Measurements from ENCODE around the gene SCGB1C2. TPM values are rescaled to one million over a fixed set of nuclear protein-coding genes. Genes with fewer than 3 reads are reported as not detected.

The SCGB1C2 gene
- total and polyA plus RNA-seq, 9 donors = not detected

DNA sequence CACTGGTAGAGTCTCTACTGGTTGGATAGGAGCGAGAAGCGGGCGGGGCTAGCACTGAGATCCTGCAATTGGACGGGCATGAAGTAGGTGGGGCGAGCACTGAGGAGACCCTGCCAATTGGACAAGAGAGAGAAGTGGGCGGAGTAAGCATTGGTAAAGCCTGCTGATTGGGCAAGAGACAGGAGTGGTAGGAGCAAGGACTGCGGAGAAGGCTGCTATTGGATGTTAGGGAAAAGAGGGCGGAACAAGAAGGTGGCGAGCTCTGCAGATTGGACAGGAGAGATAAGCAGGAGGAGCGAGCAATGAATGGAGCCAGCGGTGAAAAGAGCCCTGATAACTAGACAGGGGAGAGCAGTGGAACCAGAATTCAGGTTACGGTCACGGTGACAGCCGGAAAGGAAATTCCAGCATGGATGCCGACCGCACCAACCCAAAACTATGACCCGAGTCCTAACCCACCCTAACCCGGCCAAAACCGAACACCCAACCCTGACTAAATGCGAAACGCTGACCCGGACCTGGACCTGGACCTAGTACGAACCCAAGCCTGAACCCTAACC lies 4.8 kb downstream of the SCGB1C2 start:
- intact Hi-C loops (cut with DNase I) = loop anchor here in 2 of 4 donors (5.0 kb wide), 2 partner anchors 555 to 605 kb away; no protein-coding TSS in a partner anchor
- peak; percentile 9 to 45 (median 21) for DNase-seq
- H3K4me3 ChIP-seq = no peak overlapping the region
- no peaks in the 10 kb centered on the region for H3K9me3 ChIP-seq
- no peak overlapping the region for H3K27ac ChIP-seq
- H3K4me1 ChIP-seq (ENCODE audit: insufficient read depth) = peaks cover 2% of the 10 kb centered on the region
- TF ChIP-seq EP300 (IDR thresholded peaks at IDR 0.05) = no peak
- TF ChIP-seq, protein P1, sequence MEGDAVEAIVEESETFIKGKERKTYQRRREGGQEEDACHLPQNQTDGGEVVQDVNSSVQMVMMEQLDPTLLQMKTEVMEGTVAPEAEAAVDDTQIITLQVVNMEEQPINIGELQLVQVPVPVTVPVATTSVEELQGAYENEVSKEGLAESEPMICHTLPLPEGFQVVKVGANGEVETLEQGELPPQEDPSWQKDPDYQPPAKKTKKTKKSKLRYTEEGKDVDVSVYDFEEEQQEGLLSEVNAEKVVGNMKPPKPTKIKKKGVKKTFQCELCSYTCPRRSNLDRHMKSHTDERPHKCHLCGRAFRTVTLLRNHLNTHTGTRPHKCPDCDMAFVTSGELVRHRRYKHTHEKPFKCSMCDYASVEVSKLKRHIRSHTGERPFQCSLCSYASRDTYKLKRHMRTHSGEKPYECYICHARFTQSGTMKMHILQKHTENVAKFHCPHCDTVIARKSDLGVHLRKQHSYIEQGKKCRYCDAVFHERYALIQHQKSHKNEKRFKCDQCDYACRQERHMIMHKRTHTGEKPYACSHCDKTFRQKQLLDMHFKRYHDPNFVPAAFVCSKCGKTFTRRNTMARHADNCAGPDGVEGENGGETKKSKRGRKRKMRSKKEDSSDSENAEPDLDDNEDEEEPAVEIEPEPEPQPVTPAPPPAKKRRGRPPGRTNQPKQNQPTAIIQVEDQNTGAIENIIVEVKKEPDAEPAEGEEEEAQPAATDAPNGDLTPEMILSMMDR (IDR thresholded peaks at IDR 0.05) = no peak
- no peak for TF ChIP-seq POLR2A (IDR thresholded peaks at IDR 0.05)
- 88 to 90% (median 89%) methylated on average over 23 of the region's 23 CpGs for WGBS, 3 donors
- no peaks in the 10 kb centered on the region for H3K36me3 ChIP-seq
- H3K27me3 ChIP-seq = no peaks in the 10 kb centered on the region

DNA sequence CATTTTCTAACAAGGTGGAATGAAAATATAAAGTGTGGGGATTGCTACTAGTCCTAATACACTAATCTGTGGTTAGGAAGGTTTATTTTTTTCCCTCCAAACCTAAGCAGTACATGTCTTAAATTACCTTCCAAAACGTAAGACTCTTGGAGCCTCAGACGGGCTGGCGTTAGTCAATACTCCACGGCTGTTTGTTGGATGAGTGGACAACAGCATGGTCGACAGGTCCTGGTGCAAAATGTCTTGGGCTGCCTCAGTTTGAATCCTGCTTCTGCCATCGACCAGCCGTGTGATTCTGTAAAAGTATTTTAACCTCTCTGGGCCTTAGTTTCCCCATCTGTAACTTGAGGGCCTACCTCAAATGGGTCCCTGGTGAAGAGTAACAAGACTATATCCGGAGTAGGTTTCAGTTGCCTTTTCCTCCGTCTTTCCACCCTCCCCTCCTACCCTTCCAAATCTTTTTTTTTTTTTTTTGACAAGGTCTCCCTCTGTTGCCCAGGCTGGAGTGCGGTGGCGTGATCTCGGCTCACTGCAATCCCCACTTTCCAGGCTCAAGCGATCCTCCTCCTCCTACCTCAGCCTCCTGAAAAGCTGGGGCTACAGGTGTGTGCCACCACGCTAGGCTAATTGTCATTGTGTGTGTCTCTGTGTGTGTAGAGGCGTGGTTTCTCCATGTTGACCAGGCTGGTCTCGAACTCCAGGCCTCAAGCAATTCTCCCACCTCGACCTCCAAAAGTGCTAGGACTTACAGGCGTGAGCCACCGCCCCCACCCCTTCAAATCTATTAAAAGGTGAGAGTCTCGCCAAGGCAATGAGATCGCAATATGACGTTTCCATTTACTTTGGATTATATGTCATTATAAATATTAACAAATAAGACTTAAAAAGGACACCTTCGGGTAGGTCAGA lies 5.8 kb downstream of the SCGB1C2 start:
- H3K36me3 ChIP-seq = no peaks in the 10 kb centered on the region
- no peak overlapping the region for H3K4me3 ChIP-seq
- intact Hi-C loops (cut with DNase I) = loop anchor here in 2 of 4 donors (5.0 kb wide), 2 partner anchors 554 to 604 kb away; no protein-coding TSS in a partner anchor
- H3K27me3 ChIP-seq = no peaks in the 10 kb centered on the region
- TF ChIP-seq EP300 (IDR thresholded peaks at IDR 0.05) (no peak), POLR2A (IDR thresholded peaks at IDR 0.05) (no peak)
- TF ChIP-seq, protein P1 (IDR thresholded peaks at IDR 0.05) = no peak
- peaks cover 2% of the 10 kb centered on the region for H3K4me1 ChIP-seq (ENCODE audit: insufficient read depth)
- DNase-seq = peak in 4 of 5 donors; percentile 4 to 18 (median 12)
- H3K27ac ChIP-seq = no peak overlapping the region
- no peaks in the 10 kb centered on the region for H3K9me3 ChIP-seq
- 73 to 79% (median 78%) methylated on average over 23 of the region's 23 CpGs for WGBS, 3 donors

DNA sequence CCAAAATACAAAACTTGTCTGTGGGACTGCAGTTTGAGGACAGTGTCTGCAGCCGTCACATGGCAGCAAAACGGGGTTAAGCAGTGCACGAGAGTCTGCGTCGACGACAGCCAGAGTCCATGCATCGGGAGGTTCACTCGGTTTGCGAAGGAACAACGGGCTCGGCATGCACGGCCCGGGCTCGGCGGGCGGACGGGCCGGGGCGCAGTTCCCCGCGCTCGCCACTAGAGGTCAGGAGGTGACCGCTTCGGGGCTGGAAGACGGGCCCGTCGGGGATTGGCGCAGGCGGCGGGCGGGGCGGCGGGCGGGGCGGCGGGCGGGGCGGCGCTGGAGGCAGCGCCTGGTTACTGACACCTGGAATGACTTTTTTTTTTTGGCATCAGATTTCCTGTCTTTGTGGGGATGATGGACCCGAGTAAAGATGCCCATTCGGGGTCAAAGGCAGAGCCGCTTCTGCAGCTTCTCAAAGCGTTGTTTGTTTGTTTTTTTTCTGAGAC lies 6.5 kb downstream of the SCGB1C2 start:
- Histone ChIP-seq H3K27me3 (no peaks in the 10 kb centered on the region), H3K4me1 (ENCODE audit: insufficient read depth) (peaks cover 2% of the 10 kb centered on the region), H3K9me3 (no peaks in the 10 kb centered on the region), H3K36me3 (no peaks in the 10 kb centered on the region), H3K27ac (no peak overlapping the region), H3K4me3 (no peak overlapping the region)
- intact Hi-C loops (cut with DNase I) = loop anchor here in 2 of 4 donors (5.0 kb wide), 2 partner anchors 553 to 603 kb away; no protein-coding TSS in a partner anchor
- TF ChIP-seq, protein P1 (IDR thresholded peaks at IDR 0.05) = peak; percentile 75 to 87 (median 85)
- no peak for TF ChIP-seq EP300 (IDR thresholded peaks at IDR 0.05)
- peak; percentile 81 to 93 (median 88) for DNase-seq
- 1 to 2% (median 1%) methylated on average over 40 to 44 of the region's 44 CpGs for WGBS, 3 donors

DNA sequence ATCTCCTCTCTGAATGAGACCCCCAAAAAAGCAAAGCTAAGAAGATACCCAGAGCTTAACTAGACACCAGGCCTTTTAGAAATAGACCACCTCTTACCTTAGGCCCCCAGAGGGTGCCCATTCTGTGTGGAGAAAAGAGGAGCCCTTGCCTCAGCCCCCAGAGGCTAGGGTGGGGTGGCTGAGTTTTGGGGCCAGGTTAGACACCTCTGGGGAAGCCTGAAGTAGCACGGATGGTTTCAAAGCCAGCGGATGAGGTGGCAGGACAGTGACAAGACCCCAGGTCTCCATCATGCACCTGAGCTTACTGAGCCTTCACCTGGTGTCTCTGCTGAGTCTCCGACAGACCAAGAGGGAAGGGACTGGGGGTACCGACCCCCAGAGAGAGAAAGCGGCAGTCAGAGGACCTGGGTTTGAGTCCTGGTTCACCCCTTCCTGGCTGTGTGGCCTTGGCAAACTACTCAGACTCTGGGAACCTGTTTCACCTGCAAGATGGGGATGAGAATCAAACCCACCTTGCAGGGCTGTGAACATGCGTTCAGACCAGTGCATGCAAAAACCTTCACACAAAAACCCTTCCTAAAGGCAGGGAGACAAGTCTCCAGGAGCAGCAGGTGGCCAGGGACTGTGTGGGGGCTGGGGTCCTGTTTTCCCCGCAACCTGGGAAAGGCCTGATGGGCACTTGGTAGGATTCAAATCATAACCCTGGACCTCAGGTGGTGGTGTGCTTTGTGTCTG lies 7.7 kb downstream of the SCGB1C2 start:
- peak; percentile 7 to 26 (median 15) for DNase-seq
- Histone ChIP-seq H3K4me1 (ENCODE audit: insufficient read depth) (peaks cover 2% of the 10 kb centered on the region), H3K27me3 (no peaks in the 10 kb centered on the region), H3K27ac (no peak overlapping the region), H3K36me3 (no peaks in the 10 kb centered on the region), H3K4me3 (no peak overlapping the region), H3K9me3 (no peaks in the 10 kb centered on the region)
- TF ChIP-seq, protein P1 (IDR thresholded peaks at IDR 0.05) = no peak
- TF ChIP-seq EP300 (IDR thresholded peaks at IDR 0.05) = no peak
- TF ChIP-seq POLR2A (IDR thresholded peaks at IDR 0.05) = no peak
- intact Hi-C loops (cut with DNase I) = loop anchor here in 3 of 4 donors (5.0 kb wide), 3 partner anchors 242 to 602 kb away; no protein-coding TSS in a partner anchor
- WGBS, 3 donors = 84 to 92% (median 87%) methylated on average over 7 of the region's 7 CpGs

Measured in ovary (tissue), 9 donors.